ENCODE data around the gene TNFAIP8L1.

GRCh38 chr19:4636151-4636717 lies 3.1 kb upstream of the TNFAIP8L1 start:
- peak; percentile 77 to 99 (median 86) for TF ChIP-seq CTCF (IDR thresholded peaks at IDR 0.05)
- no peak for TF ChIP-seq POLR2A (IDR thresholded peaks at IDR 0.05)
- TF ChIP-seq EP300 (IDR thresholded peaks at IDR 0.05) = no peak
